GM21390 (cell line): ENCODE data around the gene BBS9.
A peak's percentile ranks its signal among the peaks of the same experiment; 100 is the strongest.
"Not testable (repeated sequence)": the region's sequence is repeated elsewhere in the genome, so short reads cannot be mapped to it uniquely, and the experiment has no call there.

ENCODE experiments used
- ATAC-seq: cut with Tn5 transposase; IDR thresholded peaks from one replicate; pipeline ENCODE4 v1.9.1; 2021; ENCODE audit not compliant: unreplicated experiment

The BBS9 gene

DNA sequence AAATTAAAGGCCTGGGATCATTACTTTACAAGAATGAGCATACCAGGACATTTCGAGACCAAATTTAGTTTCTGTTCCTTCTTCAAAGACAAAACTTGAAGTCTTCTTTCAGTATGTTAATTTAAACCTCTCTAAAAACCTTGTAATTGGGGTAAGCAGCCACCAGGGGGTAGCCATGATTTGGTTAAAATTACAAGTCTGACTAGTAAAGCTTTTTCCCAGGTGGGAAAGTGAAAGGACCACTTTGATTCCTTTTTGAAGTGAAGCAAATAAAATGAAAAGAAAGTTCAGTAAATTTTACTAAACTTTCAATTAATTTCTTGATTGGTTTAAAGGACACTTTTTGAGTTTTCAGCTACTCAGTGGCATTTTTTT is 294.3 kb downstream of the BBS9 start:
- ATAC-seq = peak; percentile 94

DNA sequence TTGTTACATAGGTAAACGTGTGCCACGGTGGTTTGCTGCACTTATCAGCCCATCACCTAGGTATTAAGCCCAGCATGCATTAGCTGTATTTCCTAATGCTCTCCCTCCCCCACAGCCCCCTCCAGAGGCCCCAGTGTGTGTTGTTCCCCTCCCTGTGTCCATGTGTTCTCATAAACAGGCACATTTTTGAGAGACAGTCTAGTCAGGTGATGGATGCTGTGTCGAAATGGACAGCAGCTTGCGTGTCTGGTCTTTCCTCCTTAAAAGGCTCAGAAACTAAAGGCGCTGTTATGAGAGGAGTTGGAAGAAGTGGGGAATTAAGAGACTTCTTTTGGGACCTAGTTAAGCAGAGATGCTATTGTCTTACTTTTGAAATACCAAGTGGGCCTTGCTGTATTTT is 296.0 kb downstream of the BBS9 start:
- ATAC-seq = no peak

DNA sequence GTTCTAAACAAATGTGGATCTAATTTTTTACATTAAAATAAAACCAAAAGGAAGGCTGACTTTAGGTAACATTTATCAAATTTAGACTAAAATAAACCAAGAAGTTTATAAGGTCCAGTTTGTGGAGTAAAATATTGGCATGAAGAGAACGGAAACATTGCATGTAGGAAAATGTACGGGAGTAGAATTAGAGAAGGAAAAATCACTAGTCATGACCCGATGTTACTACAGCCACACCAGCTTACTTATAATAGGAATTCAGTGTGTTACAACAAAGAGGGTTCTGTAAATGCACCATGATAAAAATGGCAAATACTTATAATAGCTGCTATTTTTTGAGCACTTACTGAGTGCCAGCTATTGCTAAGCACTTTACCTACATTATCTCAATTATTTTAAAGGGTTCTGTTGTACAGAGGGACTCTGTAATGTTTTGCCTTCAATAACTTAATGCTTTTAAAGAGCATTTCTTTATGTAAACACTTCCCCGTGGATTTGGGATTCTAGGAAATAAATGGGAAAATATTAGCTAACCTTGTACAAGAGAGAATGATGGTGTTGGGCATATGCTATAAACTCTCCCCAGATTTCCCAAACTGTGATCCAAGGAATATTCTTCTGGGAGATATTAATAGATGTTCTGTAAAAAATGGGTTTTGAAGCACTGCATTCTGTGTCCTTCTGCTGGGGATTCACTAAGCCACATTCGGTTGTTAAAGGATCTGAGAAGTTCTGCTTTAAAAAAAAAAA is 296.7 kb downstream of the BBS9 start:
- ATAC-seq = no peak

DNA sequence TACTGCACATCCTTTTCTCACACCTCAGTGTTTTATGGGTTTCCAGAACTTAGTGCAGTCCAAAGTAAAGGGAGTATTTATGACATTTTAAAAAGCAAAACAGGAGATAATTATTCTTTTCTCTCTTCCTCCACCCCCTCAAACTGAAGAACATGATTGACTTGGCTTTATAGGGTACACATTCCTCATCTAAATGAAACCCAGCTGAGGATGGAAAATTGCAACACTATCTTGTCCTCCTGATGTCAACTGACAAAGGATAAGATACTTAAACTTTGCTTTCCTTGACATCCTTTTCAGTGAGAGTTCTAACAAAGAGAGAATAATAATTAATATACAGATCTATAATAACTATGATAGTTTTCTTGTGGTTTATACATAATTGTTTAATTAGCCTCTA is 299.1 kb downstream of the BBS9 start:
- no peak for ATAC-seq

DNA sequence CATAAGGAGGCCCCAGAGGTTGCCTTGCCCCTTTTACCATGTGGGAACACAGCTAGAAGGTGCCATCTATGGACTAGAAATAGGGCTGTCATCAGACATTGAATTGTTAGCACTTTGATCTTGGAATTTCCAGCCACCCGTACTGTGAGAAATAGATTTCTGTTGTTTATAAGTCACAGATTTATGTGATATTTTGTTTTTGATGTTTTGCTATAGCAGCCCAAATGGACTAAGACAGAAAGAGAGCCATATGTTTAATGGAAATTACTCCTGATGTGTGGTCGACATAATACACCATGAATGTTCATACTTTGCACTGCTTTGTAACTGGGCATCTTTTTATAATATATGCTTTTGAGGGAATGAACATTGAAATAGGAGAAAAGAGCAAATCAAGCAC is 302.2 kb downstream of the BBS9 start:
- no peak for ATAC-seq

DNA sequence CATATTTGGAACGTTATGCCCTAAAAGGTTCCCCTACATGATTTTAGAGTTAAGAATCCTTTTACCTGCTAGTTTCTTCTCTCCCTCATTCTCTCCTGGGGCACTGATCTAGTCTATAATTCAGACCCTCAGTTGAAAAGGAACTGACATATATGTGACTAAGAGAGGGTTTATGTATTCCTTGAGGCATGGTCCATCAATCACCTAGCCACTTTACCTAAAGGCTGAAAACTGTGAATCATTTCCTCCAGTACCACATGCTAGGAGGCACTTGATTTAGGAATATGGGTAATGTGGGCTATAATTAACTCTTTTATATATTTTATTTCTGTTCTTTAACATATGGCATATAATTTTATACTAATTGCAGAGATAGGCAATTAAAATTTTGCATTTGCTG is 303.5 kb downstream of the BBS9 start:
- no peak for ATAC-seq

DNA sequence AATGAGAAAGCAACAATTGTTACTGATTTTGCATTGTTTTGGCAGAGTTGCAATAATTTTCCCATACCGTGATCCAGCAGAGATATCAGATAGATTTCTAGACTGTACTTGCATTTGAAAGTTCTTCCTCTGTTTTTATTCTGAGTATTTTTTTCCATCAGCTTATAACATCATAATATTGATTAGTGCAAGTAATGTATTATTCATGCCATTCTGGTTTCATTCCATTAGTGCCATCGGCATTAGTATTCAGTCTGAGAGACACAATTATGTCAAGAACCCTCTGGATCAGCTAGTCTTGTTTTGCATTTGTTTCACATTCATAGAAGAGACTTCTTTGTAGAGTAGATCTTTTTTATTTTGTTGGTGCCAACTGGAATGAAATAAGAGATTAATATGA is 304.0 kb downstream of the BBS9 start:
- no peak for ATAC-seq

DNA sequence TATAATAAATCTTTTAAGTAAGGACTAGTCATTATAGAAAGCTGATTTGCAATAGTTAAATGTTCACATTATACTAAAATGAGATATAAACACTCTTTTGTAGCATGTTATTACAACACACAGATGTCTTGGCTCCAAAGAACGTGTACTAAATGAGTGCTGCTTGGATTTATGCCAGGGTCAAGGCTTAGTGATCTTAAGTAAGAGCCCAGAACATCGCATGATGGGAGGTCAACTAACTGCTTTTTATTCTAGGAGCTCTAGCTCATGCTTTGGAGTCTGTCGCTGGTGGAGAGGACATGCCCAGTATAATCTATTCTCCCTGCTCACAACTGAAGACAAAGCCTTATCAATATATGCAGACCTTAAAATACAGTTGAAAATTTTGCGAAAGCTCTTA is 315.1 kb downstream of the BBS9 start:
- no peak for ATAC-seq

DNA sequence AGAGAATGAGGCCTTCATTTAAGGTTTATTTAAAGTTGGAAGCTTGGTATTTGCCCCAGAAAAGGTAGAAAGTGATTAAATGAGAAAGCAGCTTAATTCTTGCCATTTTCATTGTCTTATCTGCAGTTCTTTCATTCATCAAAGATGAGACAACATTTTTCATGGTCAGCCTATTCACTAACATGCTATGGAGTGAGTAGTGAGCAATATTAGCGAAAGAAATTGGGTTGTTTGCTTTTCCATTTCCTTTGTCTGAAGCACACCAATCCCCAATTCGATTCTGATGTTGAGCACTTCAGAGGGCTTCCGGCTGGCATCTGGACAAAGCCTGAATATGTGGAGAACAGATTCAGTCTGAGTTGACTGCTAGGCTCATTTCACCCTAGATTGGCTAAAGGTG is 317.2 kb downstream of the BBS9 start:
- no peak for ATAC-seq

DNA sequence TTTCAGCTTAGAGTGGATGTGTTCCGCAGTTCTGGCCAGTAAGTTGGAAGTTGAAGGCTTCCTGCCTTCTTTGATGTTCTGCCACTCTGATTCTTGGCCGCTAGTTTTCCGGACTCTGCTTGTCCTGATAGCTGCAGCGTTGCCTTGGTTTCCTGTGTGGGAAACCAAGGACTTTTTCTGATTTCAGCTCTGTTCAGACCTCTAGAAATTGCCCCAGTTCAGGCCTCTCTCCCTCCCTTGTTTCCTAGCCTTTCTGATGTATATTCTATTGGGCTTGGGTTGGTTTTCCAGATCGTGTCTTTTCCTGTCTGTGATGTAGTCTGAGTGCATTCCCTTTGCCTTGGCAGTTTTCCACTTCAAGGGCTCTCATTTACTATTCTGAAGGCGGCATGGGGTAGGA is 318.7 kb downstream of the BBS9 start:
- no peak for ATAC-seq

DNA sequence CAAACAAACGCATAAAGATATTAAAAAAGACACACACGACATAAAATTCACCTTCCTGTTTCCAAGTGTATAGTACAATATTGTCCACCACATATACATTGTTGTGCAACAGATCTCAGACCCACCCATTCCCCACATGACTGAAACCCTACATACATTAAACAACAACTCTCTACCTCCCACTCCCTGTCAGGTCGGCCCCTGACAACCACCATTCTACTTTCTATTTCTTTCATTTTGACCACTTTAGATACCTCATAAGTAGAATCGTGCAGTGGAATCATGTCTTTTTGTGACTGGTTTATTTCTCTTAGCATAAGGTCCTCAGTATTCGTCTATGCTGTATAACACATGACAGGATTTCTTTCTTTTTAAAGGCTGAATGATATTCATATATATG is 320.5 kb downstream of the BBS9 start:
- no peak for ATAC-seq

DNA sequence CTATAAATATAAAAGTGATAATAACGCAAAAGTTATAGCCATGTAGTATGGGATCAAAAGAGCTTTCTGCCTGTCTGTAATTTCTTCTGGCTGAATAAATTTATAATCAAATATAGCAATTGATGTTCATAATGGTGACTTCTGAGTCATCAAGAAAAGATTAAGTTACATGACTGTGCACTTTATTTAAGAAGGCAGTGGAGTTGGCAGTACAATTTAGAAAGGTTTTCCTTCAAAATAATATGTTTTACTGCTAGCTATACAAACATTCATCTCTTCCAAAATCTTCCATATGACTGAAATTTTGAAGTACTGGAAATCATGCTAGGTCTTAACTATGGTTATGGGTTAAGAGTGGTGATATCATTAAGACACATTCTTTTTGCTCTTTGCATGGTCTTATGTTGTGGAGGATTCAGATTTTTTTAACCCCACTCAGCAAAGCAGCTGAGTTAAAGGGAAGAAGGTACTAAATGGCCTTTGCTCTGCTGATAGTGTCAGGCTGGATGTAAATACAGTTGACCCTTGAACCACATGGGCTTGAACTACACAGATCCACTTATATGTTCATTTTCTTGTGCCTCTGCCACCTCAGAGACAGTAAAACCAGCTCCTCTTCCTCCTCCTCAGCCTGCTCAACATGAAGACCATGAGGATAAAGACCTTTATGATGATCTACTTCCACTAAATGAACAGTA is 323.6 kb downstream of the BBS9 start:
- ATAC-seq = no peak

DNA sequence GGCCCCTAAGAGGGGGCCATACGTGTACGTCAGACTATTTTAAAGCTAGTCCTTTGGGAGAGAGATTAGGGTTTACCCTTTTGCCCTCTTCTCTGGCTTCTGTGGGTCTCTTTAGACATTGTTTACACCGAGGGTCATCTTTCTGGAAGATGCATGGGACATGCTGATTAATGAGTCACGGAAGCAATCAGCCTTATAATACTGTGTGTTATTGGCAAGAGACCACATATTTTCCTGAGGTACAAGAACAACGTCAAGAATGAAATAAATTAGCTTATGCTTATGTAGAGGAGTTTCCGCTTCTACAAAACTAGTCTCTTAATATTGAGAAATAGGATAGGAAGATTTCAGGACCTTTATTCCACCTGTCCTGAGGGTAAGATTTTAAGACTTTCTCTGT is 327.7 kb downstream of the BBS9 start:
- ATAC-seq = no peak

DNA sequence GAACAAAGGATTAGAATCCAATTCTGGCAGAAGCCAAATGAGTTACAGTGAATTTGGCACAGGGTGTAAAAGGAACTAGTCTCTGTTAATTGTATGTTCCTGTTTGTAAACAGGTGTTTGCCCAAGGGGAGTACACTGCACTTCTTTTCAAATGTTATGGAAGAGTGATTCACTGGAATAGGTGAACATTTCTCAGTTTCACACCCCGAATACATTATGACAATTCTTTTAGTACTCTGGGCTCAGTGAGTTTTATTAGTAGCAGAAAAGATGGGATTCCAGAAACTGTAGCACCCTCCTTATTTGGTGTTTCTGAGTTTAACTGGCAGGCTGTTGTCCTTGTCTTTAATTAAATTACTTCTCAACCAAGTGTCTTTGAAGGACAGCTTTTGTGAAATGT is 329.2 kb downstream of the BBS9 start:
- ATAC-seq = no peak

DNA sequence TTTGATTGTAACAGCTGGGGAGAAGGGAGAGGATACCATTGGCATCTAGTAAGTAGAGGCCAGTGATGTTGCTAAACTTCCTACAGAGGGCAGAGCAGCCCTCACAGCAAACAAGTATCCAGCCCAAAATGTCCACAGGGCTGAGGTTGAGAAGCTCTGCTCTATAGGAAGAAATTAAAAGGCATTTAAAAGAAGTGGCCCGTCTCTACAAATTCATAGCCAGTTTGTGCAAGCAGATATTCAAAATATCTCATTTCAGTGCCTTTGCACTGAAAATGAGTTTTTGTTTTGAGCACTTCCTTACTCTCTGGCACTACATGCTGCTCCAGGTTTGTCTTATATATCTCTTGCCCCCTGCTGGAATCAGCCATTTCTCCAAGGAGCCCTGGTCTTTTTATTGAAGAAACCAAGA is 330.0 kb downstream of the BBS9 start:
- ATAC-seq = no peak

DNA sequence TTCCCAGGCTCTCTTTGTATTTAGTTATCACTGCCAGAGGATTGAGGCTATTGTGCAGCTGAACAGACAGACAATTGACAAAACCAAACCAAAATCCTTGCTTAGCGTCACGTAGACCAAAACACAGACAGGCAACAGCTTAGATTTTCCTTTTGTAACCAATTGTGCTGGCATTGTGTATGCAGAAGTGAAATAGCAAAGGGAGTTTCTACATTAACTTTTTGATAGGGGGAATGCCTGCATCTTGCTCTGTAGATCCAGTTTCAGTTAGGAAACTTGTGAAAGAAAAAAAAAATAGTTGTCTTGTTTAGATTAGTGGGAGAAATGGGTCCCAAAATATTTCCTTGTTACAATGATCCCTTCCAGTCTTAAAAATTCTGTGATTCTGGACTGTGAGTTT is 333.8 kb downstream of the BBS9 start:
- no peak for ATAC-seq

DNA sequence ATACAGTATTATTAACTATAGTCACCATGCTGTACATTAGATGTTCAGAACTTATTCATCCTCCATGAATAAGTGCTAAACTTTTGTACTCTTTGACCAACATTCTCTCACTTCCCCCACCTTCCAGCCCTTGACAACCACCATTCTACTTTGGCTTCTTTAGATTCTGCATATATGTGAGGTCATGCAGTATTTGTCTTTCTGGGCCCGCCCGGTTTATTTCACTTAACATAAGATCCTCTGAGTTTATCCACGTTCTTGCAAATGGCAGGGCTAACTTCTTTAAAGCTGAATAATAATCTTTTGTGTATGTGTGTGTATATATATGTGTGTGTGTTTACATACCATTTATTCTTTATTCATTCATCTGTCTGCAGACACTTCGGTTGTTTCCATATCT is 336.8 kb downstream of the BBS9 start:
- no peak for ATAC-seq

DNA sequence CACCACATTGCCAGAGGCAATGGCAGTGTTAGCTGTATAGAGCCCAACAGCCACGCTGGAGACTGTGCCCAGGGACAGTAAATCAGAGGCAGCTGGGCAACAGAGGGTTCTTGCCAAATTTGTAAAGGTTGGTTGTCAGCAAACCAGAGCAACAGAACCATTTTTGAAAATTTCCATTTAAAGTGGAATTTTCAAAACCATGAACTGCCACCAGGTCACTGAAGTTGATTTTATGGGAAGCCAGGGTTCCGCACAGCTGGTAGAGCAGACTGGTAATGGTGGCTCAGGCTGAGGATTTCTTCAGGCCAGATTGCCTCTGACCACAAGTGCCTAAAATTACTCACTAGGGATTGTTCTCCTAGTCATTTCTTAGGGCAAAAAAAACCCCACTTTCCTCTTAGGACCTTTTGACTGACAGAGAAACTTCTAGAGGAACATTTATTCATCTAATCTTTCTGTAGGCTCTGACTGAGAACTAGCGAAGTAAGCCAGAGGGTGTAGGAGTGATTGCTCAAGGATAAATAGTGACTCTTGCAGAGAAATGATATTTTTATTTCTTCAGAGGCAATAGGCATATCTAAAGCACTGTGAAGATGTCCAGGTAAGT is 342.4 kb downstream of the BBS9 start:
- ATAC-seq = no peak

DNA sequence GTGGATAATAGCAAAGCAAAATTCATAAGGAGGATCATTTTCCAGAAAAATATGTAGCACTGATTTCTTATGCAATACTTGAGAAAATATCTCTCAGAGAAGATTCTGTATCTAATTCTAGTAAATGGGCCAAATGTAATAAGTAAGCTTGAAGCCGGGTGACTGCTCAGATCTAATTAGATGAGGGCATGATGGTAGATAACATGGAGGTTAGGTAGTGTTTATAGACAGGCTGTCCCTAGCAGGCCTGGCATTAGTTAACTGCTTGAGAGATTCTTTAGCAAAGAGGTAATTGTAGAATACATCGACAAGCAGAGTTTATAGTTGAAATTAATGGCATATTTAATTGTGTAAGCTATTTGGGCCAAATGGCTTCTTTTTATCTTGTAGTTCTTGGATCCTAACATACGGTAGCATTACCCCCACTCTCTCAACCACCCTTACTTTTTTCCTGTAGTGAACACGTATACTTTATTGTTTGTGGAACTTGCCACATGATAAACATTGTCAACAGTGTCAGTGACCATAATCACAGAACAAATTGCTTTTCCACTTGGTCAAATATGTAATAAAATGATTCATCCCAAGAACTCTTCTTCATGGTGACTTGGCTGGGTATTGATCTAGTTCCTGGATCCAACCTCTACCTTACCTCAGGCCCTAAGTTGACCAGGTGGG is 343.1 kb downstream of the BBS9 start:
- no peak for ATAC-seq

DNA sequence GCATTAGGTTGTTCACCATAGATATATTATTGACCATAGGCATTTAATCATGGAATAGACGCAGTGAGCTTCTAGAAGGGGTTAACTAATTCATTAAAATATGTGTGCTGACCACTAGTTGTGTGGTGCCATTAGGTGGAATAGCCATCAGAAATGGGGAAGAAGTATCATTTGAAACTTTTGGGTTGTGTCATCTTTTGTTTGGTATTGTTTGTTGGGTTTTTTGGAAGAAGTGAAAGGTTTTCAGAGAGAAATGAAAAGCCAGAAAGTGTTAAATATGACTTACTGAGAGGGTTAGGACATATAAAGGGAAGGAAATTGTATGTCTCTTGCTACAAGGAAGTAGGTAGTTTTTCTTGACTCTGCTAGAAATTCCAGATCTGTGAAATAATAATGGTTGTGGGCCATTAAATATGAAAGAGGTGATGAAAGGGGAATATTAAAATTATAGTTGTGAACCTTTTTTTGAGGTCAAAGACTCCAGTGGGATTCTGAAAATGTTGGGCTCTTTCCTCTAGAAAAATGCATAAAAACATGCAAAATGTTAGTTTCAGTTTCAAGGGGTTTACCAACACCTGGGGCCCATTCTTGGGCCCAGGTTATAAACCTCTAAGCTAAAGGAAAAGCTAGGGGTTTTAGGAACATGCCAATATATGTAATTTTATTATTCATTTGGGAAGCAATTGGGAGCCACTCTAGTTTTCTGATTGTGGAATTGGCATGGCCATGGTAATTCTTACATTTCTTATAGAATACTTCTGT is 348.5 kb downstream of the BBS9 start:
- ATAC-seq = no peak

DNA sequence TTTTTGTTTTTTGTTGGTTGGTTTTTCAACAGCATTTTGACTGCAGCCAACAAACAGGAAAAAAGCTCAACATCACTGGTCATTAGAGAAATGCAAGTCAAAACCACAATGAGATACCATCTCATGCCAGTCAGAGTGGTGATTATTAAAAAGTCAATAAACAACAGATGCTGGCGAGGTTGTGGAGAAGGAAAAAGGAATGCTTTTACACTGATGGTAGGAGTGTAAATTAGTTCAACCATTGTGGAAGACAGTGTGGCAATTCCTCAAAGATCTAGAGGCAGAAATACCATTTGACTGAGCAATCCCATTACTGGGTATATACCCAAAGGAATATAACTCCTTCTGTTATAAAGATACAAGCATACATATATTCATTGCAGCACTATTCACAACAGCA is 355.1 kb downstream of the BBS9 start:
- not testable (repeated sequence) for ATAC-seq
